HepG2 (cell line): ENCODE measurements around the gene FOXR1. TPM values are rescaled to one million over a fixed set of nuclear protein-coding genes. Genes with fewer than 3 reads are reported as not detected.

ENCODE experiments used
- ETV5 ChIP-seq: IDR thresholded peaks from 2 replicates; pipeline ENCODE4 v1.6.1; 2018; ENCODE audit warnings: missing biosample characterization, missing genetic modification reagents, inconsistent platforms, borderline replicate concordance
- GABPA ChIP-seq, 2 experiments: IDR thresholded peaks; 2 replicates each; pipeline ENCODE4 v1.6.1; 2011 to 2016; ENCODE audit warnings: low read depth in 2 of 2, low read length in 1 of 2, missing biosample characterization in 1 of 2, missing genetic modification characterization in 1 of 2
- HNF4A ChIP-seq: sonication (generic); formaldehyde crosslinking; IDR thresholded peaks from 2 replicates; pipeline ENCODE4 v1.4.0; 2020; ENCODE audit warnings: missing genetic modification reagents
- KDM2A ChIP-seq: sonication (generic); formaldehyde crosslinking; IDR thresholded peaks from 2 replicates; pipeline ENCODE4 v1.4.0; 2020; ENCODE audit warnings: low read depth, missing genetic modification reagents, borderline replicate concordance
- NR2F6 ChIP-seq, 2 experiments: IDR thresholded peaks; 2 replicates each; pipeline ENCODE4 v1.6.1; 2016; ENCODE audit warnings: antibody characterized with exemption in 1 of 2, mild to moderate bottlenecking in 1 of 2
- POLR2AphosphoS5 ChIP-seq: IDR thresholded peaks from 2 replicates; pipeline ENCODE4 v1.6.1; 2012; ENCODE audit warnings: low read depth, low read length
- TAF1 ChIP-seq: sonication (generic); formaldehyde crosslinking; IDR thresholded peaks from 2 replicates; pipeline ENCODE4 v1.4.0; 2020; ENCODE audit warnings: missing genetic modification reagents
- ZFY ChIP-seq: sonication (generic); formaldehyde crosslinking; IDR thresholded peaks from 2 replicates; pipeline ENCODE4 v1.4.0; 2020; ENCODE audit warnings: missing genetic modification reagents
- ZNF337 ChIP-seq: sonication (generic); formaldehyde crosslinking; IDR thresholded peaks from 2 replicates; pipeline ENCODE4 v1.5.1; 2020; ENCODE audit warnings: missing genetic modification reagents, low read depth, mild to moderate bottlenecking, borderline replicate concordance
- ZNF558 ChIP-seq: sonication (generic); formaldehyde crosslinking; IDR thresholded peaks from 2 replicates; pipeline ENCODE4 v1.9.0; 2022; ENCODE audit warnings: mild to moderate bottlenecking, missing genetic modification reagents, borderline replicate concordance
- polyA plus RNA-seq, 8 experiments: library from polyadenylated mRNA; depleted of rRNA in 3 of 8; stranded (reverse) in 7 of 8; unstranded in 1 of 8; fragments of >200 nt; fragmentation: Illumina TruSeq in 4 of 8; extraction: Trizol in 4 of 8; gene quantifications; 2 replicates each; pipeline versions ENCODE4 v1.2.1 to v1.2.3, GENCODE V29; 2011 to 2016; ENCODE audit warnings: low read depth in 4 of 8, missing spikeins in 1 of 8, mixed read lengths in 1 of 8; ENCODE audit not compliant: insufficient read depth in 1 of 8
- total RNA-seq, 5 experiments: library from RNA; depleted of rRNA; stranded (reverse); fragments of >200 nt; fragmentation: Illumina TruSeq; extraction: Trizol; gene quantifications; 2 replicates each; pipeline ENCODE4 v1.2.3, GENCODE V29; 2016; ENCODE audit warnings: low read depth in 1 of 5
- TF ChIP-seq, protein P1 (sequence below): sonication (generic); formaldehyde crosslinking; IDR thresholded peaks from 2 replicates; pipeline ENCODE4 v1.4.0; 2020; ENCODE audit warnings: mild to moderate bottlenecking, missing genetic modification reagents
- TF ChIP-seq, protein P2 (sequence below): sonication (generic); formaldehyde crosslinking; IDR thresholded peaks from 2 replicates; pipeline ENCODE4 v1.5.0; 2020; ENCODE audit warnings: mild to moderate bottlenecking, missing genetic modification reagents, borderline replicate concordance
- TF ChIP-seq, protein P3 (sequence below): IDR thresholded peaks from 2 replicates; pipeline ENCODE4 v1.6.1; 2016; ENCODE audit warnings: low read depth
- TF ChIP-seq, protein P4 (sequence below): sonication (generic); formaldehyde crosslinking; IDR thresholded peaks from 2 replicates; pipeline ENCODE4 v1.8.0; 2023; ENCODE audit warnings: mild to moderate bottlenecking, missing genetic modification reagents
- TF ChIP-seq, protein P5 (sequence below): sonication (generic); formaldehyde crosslinking; IDR thresholded peaks from 2 replicates; pipeline ENCODE4 v1.5.0; 2020; ENCODE audit warnings: missing genetic modification reagents, mild to moderate bottlenecking, borderline replicate concordance
- TF ChIP-seq, protein P6 (sequence below): IDR thresholded peaks from 2 replicates; pipeline ENCODE4 v1.6.1; 2012; ENCODE audit warnings: inconsistent platforms

FOXR1 gene
- total and polyA plus RNA-seq, 2 of the 13 experiments (the other 11 are each of a cell fraction or from before 2014, with no cell fraction given) = not detected

DNA sequence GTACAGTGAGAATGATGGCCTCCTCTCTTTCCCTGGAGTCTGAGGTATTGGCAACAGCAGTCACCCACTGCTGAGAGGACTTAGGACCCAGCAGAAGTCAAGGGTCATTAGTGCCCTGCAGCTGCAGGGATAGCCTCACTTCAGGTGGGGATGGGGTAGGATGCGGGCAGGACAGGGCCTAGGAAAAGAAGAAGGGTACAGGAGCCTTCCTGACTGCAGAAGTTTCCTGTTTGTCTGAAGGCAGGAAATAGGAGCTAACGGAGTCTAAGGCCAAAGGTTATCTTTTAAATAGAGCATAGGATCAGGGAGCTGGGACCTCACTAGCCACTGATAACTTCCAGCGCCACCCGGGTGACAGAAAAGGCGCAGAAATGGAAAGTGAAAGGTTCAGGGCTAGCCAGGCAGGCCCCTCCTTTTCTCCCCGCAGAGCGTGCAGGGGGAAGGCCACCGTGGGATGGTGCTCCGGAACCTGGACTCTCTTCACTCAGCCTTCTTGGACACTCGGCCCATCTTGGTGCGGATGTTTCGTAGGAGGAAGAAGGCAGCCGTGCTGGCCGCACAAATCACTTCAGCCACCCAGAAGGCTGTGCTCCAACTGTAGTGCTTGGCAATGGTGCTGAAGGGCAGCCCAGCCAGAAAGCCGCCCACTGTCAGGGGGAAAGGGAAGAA lies 53.0 kb downstream of the FOXR1 start (continued):
- TF ChIP-seq, protein P1, sequence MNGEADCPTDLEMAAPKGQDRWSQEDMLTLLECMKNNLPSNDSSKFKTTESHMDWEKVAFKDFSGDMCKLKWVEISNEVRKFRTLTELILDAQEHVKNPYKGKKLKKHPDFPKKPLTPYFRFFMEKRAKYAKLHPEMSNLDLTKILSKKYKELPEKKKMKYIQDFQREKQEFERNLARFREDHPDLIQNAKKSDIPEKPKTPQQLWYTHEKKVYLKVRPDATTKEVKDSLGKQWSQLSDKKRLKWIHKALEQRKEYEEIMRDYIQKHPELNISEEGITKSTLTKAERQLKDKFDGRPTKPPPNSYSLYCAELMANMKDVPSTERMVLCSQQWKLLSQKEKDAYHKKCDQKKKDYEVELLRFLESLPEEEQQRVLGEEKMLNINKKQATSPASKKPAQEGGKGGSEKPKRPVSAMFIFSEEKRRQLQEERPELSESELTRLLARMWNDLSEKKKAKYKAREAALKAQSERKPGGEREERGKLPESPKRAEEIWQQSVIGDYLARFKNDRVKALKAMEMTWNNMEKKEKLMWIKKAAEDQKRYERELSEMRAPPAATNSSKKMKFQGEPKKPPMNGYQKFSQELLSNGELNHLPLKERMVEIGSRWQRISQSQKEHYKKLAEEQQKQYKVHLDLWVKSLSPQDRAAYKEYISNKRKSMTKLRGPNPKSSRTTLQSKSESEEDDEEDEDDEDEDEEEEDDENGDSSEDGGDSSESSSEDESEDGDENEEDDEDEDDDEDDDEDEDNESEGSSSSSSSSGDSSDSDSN (CRISPR knock-in tag) = peak; percentile 33; the same call in 1 of the 2 replicates
- TF ChIP-seq TAF1 (CRISPR knock-in tag) (peak; percentile 25; the same call in 1 of the 2 replicates), KDM2A (CRISPR knock-in tag) (peak; percentile 48; the same call in 1 of the 2 replicates), HNF4A (CRISPR knock-in tag) (peak; percentile 89), POLR2AphosphoS5 (0 out of 2 replicates have a peak, but pooled peaks have one; percentile 23), ZNF337 (CRISPR knock-in tag) (no peak), NR2F6 (IDR thresholded peaks at IDR 0.05) (peak; percentile 81), NR2F6 (CRISPR knock-in tag; IDR thresholded peaks at IDR 0.05) (peak; percentile 82), ZFY (CRISPR knock-in tag) (peak; percentile 35; the same call in 1 of the 2 replicates), ZNF558 (CRISPR knock-in tag) (no peak), GABPA (IDR thresholded peaks at IDR 0.05; ENCODE audit: low read depth, low read length) (no peak), GABPA (CRISPR knock-in tag; IDR thresholded peaks at IDR 0.05; ENCODE audit: low read depth) (peak; percentile 34; the same call in 1 of the 2 replicates), ETV5 (CRISPR knock-in tag) (peak; percentile 39; the same call in 1 of the 2 replicates)
- TF ChIP-seq, protein P2, sequence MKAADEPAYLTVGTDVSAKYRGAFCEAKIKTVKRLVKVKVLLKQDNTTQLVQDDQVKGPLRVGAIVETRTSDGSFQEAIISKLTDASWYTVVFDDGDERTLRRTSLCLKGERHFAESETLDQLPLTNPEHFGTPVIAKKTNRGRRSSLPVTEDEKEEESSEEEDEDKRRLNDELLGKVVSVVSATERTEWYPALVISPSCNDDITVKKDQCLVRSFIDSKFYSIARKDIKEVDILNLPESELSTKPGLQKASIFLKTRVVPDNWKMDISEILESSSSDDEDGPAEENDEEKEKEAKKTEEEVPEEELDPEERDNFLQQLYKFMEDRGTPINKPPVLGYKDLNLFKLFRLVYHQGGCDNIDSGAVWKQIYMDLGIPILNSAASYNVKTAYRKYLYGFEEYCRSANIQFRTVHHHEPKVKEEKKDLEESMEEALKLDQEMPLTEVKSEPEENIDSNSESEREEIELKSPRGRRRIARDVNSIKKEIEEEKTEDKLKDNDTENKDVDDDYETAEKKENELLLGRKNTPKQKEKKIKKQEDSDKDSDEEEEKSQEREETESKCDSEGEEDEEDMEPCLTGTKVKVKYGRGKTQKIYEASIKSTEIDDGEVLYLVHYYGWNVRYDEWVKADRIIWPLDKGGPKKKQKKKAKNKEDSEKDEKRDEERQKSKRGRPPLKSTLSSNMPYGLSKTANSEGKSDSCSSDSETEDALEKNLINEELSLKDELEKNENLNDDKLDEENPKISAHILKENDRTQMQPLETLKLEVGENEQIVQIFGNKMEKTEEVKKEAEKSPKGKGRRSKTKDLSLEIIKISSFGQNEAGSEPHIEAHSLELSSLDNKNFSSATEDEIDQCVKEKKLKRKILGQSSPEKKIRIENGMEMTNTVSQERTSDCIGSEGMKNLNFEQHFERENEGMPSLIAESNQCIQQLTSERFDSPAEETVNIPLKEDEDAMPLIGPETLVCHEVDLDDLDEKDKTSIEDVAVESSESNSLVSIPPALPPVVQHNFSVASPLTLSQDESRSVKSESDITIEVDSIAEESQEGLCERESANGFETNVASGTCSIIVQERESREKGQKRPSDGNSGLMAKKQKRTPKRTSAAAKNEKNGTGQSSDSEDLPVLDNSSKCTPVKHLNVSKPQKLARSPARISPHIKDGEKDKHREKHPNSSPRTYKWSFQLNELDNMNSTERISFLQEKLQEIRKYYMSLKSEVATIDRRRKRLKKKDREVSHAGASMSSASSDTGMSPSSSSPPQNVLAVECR (CRISPR knock-in tag) = peak; percentile 58; the same call in 1 of the 2 replicates
- TF ChIP-seq, protein P3, sequence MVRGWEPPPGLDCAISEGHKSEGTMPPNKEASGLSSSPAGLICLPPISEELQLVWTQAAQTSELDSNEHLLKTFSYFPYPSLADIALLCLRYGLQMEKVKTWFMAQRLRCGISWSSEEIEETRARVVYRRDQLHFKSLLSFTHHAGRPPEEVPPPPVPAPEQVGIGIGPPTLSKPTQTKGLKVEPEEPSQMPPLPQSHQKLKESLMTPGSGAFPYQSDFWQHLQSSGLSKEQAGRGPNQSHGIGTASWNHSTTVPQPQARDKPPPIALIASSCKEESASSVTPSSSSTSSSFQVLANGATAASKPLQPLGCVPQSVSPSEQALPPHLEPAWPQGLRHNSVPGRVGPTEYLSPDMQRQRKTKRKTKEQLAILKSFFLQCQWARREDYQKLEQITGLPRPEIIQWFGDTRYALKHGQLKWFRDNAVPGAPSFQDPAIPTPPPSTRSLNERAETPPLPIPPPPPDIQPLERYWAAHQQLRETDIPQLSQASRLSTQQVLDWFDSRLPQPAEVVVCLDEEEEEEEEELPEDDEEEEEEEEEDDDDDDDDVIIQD = 0 out of 2 replicates have a peak, but pooled peaks have one; percentile 11
- TF ChIP-seq, protein P4, sequence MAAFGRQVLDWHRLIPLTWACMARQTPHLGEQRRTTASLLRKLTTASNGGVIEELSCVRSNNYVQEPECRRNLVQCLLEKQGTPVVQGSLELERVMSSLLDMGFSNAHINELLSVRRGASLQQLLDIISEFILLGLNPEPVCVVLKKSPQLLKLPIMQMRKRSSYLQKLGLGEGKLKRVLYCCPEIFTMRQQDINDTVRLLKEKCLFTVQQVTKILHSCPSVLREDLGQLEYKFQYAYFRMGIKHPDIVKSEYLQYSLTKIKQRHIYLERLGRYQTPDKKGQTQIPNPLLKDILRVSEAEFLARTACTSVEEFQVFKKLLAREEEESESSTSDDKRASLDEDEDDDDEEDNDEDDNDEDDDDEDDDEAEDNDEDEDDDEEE (CRISPR knock-in tag) = no peak
- TF ChIP-seq, protein P5, sequence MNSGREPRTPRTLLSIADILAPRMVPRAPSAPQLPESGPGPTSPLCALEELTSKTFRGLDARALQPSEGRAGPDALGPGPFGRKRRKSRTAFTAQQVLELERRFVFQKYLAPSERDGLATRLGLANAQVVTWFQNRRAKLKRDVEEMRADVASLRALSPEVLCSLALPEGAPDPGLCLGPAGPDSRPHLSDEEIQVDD (CRISPR knock-in tag) = 0 out of 2 replicates have a peak, but pooled peaks have one; percentile 8
- TF ChIP-seq, protein P6, sequence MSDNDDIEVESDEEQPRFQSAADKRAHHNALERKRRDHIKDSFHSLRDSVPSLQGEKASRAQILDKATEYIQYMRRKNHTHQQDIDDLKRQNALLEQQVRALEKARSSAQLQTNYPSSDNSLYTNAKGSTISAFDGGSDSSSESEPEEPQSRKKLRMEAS = peak; percentile 13; the same call in 1 of the 2 replicates
